Activated gamma-delta T cell (primary cell): Measurements from ENCODE around the gene SSC4D.

Experiments
- DNase-seq: peaks from one replicate; lab custom pipeline; 2025; lab: John Stamatoyannopoulos, UW

SSC4D gene

DNA sequence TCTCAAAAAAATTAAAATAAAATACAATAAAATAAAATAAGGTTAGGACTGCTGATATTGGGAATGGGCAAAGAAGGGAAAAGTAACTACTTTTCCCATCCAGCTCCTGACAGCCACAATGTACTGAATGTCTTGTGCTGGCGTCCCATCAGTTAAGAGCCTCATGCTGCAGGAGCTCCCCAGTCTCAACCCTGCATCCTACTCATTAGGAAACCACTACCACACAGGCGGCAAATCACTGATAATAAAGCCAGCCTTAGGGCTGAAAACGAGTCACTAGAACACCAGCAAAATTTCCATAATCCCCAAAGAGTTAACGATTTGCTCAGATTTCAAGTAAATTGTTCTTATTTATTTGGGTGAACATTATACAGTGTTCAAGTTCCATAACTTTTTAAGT lies 55.0 kb downstream of the SSC4D start:
- no peak for DNase-seq

DNA sequence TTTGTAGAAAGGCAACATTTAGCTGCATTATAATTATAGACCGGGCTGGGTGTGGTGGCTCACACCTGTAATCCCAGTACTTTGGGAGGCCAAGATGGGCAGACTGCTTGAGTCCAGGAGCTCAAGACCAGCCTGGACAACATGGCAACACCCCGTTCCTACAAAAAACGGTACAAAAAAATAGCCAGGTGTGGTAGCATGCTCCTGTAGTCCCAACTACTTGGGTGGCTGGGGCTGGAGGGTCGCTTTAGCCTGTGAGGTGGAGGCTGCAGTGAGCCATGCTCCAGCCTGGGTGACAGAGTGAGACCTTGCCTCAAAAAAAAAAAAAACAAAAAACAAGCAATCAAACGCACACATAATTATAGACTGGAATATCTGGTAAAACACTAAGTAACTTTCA lies 55.8 kb downstream of the SSC4D start:
- no peak for DNase-seq

- no peak for DNase-seq
These were observed 57.3 kb downstream of the SSC4D start for GRCh38 chr7:76352193-76352592.

DNA sequence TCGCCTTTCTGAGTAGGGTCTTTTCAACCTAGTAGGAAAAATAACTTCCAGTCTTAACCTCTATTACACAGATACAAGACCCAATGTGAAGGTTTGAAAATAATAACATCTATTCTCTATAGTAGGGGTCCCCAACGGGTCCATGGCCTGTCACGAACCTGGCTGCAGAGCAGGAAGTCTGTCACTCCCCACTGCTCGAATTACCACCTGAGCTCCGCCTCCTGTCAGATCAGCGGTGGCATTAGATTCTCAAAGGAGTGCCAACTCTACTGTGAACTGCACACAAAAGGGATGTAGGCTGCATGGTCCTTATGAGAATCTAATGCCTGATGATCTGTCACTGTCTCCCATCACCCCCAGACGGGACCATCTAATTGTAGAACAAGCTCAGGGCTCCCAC lies 58.1 kb downstream of the SSC4D start:
- no peak for DNase-seq

GRCh38 chr7:76349313-76349885 lies 60.1 kb downstream of the SSC4D start:
- no peak for DNase-seq

- no peak for DNase-seq
These were observed 61.8 kb downstream of the SSC4D start for GRCh38 chr7:76347710-76348109.

GRCh38 chr7:76346778-76347177 lies 62.7 kb downstream of the SSC4D start:
- no peak for DNase-seq

DNA sequence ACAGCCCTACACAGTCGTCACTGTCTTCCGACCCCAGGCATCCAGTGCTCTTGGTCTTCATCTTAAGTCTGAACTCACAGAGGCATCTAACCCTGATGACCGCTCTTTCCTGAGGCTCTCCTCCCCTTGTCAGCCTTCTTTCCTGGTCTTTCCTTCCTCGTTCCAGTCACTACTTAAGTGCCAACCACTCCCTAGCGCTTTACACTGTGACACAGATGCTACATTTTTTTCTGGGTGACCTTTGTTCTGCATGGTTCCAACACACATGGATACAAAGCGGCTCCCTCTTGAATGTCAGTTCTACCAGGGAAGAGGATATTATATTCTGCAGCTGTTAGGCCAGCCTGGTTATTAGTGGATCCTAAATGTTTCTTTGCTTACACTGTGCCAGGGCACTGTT lies 63.4 kb downstream of the SSC4D start:
- no peak for DNase-seq

- no peak for DNase-seq
These were observed 65.6 kb downstream of the SSC4D start for GRCh38 chr7:76343931-76344321.

DNA sequence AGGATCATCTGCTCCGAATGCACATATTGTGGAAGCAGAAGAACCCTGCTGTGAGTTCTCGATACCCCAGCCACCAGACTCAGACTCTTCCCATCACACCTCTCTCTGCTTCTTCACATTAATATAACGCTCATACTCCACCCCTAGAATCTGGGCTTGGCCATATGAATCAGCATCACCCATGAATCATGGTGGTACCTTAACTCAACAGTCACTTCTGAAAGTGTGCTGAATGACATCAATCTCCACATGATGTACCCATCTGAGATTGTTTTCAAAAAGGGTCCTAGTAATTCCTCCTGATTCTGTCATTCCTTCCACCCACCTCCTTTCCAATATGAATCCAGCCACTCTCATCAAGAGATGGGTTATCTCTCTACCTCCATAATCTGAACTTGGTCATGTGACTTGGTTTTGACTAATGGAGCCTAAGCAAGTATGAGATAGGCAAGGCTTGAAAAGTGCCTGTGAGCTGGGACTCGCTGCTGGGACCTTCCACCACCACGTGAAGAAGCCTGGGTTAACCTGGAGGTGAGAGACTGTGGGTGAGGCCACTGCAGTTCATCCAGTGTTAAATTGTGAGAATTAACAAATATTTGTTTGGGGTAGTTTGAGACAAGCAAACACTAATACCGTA lies 66.1 kb downstream of the SSC4D start:
- DNase-seq = no peak

GRCh38 chr7:76342222-76342621 lies 67.3 kb downstream of the SSC4D start:
- no peak for DNase-seq

DNA sequence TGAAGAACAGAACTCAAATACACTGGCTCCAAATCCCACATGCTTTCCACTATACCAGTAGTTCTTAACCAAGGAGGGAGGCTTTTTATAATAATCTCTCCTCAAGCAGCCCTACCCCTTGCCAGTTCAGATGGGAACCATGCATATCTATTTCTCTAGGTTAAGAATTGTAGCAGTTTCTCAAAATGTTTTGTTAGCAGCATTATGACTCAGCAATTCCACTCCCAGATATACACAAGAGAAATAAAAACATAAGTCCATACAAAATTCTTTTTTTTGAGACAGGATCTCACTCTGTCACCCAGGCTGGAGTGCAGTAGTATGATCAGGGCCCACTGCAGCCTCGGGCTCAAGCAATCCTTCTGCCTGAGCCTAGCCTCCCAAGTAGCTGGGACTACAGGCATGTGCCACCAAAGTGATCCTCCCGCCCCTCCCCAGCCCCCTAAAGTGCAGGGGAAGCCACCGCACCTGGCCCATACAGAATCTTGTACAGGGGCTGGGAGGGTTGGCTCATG lies 68.8 kb downstream of the SSC4D start:
- DNase-seq = no peak
